ENCODE data around the gene RNF113B.

- no peak for TF ChIP-seq ZNF766 (CRISPR knock-in tag; IDR thresholded peaks at IDR 0.05; ENCODE audit: borderline replicate concordance)
- TF ChIP-seq POLR2A (IDR thresholded peaks at IDR 0.05; ENCODE audit: insufficient read depth in 1 of 2, low read depth in 2 of 2, low read length in 2 of 2) = no peak
- no peak for TF ChIP-seq MAZ (IDR thresholded peaks at IDR 0.05; ENCODE audit: borderline replicate concordance, low read depth, low read length)
- TF ChIP-seq MAZ (CRISPR knock-in tag; IDR thresholded peaks at IDR 0.05; ENCODE audit: low read depth) = no peak
- TF ChIP-seq RXRA (CRISPR knock-in tag; IDR thresholded peaks at IDR 0.05) = no peak
- TF ChIP-seq FOXK2 (IDR thresholded peaks at IDR 0.05) = no peak
- TF ChIP-seq CTCF (CRISPR knock-in tag; IDR thresholded peaks at IDR 0.05) = no peak
- TF ChIP-seq ETS1 (CRISPR knock-in tag; IDR thresholded peaks at IDR 0.05) = no peak
- no peak for TF ChIP-seq TFAP4 (IDR thresholded peaks at IDR 0.05; ENCODE audit: borderline replicate concordance, low read depth)
- TF ChIP-seq TARDBP (CRISPR knock-in tag; IDR thresholded peaks at IDR 0.05) = no peak
- no peak for TF ChIP-seq ZNF589 (CRISPR knock-in tag; conservative IDR thresholded peaks at IDR 0.05)
- no peak for TF ChIP-seq ZNF143 (CRISPR knock-in tag; IDR thresholded peaks at IDR 0.05)
- TF ChIP-seq ZNF484 (CRISPR knock-in tag; IDR thresholded peaks at IDR 0.05; ENCODE audit: borderline replicate concordance, low read depth) = no peak
These were observed 26.7 kb upstream of the RNF113B start for GRCh38 chr13:98203646-98204326.
